Activated B cell treated with CpG ODN at 0.5 μM for 24 hours (primary cell): ENCODE measurements around the gene ATXN2. TPM values are rescaled to one million over a fixed set of nuclear protein-coding genes. Genes with fewer than 3 reads are reported as not detected.

Source experiments
- ATAC-seq: fragments of 200-7000 bp; cut with Tn5 transposase; one replicate; pipeline ENCODE4 v1.10.0; 2021; ENCODE audit warnings: low read depth, mild to moderate bottlenecking, moderate library complexity
- CTCF ChIA-PET: fragments of 350-600 bp; sonication (Branson Sonifier 250); formaldehyde crosslinking; loops from one replicate; lab custom pipeline; 2021; ENCODE audit warnings: antibody characterized with exemption; lab: Charles Lee
- POLR2A ChIA-PET: fragments of 350-600 bp; sonication (Branson Sonifier 250); formaldehyde crosslinking; loops from one replicate; lab custom pipeline; 2021; ENCODE audit warnings: antibody characterized with exemption; lab: Charles Lee
- DNase-seq: peaks from one replicate; pipeline ENCODE4 v3.0.0; 2022
- H3K27ac Mint-ChIP-seq: one replicate; pipeline ENCODE4 v1.8.0; 2020; ENCODE audit warnings: mixed read lengths
- H3K27me3 Mint-ChIP-seq: one replicate; pipeline ENCODE4 v1.8.0; 2021; ENCODE audit warnings: mixed read lengths
- H3K36me3 Mint-ChIP-seq: one replicate; pipeline ENCODE4 v1.8.0; 2021; ENCODE audit warnings: low read depth, mixed read lengths
- H3K4me1 Mint-ChIP-seq: one replicate; pipeline ENCODE4 v1.8.0; 2021; ENCODE audit warnings: mixed read lengths
- H3K4me3 Mint-ChIP-seq: one replicate; pipeline ENCODE4 v1.8.0; 2020; ENCODE audit warnings: mild to moderate bottlenecking, mixed read lengths
- H3K9me3 Mint-ChIP-seq: one replicate; pipeline ENCODE4 v1.8.0; 2020; ENCODE audit warnings: mixed read lengths
- CTCF ChIP-seq: fragments of 200-600 bp; IDR thresholded peaks from one replicate; pipeline ENCODE4 v1.8.0; 2022; ENCODE audit warnings: antibody characterized with exemption, mild to moderate bottlenecking
- intact Hi-C: fragments of 100-400 bp; cut with micrococcal nuclease; formaldehyde crosslinking; loops from one replicate; pipeline ENCODE4 v1.15.1; 2024
- total RNA-seq: library from RNA; stranded (reverse); gene quantifications from 2 replicates; pipeline ENCODE4 v1.2.3, GENCODE V29; 2022

Gene ATXN2
- total RNA-seq, 1 donor from 2014 or later = 46.2 TPM

GRCh38 chr12:111580119-111580425 is 19.0 kb downstream of the ATXN2 start:
- intact Hi-C loops = no loop called here
- ChIA-PET POLR2A (no interaction called here), CTCF (no interaction called here)
- TF ChIP-seq CTCF = no peak
- ATAC-seq (no peak), DNase-seq (no peak)
- Mint-ChIP-seq H3K36me3 (peaks cover 7% of the 10 kb centered on the region), H3K9me3 (no peaks in the 10 kb centered on the region), H3K4me3 (no peak overlapping the region), H3K4me1 (peaks cover 22% of the 10 kb centered on the region), H3K27ac (no peak overlapping the region), H3K27me3 (no peaks in the 10 kb centered on the region)

GRCh38 chr12:111578971-111579340 is 20.2 kb downstream of the ATXN2 start:
- Mint-ChIP-seq H3K4me1 (peaks cover 22% of the 10 kb centered on the region), H3K9me3 (no peaks in the 10 kb centered on the region), H3K27ac (no peak overlapping the region), H3K36me3 (peaks cover 7% of the 10 kb centered on the region), H3K27me3 (no peaks in the 10 kb centered on the region), H3K4me3 (no peak overlapping the region)
- CTCF ChIA-PET = interaction anchor here (0.6 kb wide), 1 partner anchor 118 kb away, joined by 4 read pairs; no protein-coding TSS in a partner anchor
- ATAC-seq (no peak), DNase-seq (no peak)
- TF ChIP-seq CTCF = no peak
- intact Hi-C loops = no loop called here
- POLR2A ChIA-PET = no interaction called here

- Mint-ChIP-seq H3K27ac (no peak overlapping the region), H3K27me3 (no peaks in the 10 kb centered on the region), H3K9me3 (no peaks in the 10 kb centered on the region), H3K4me1 (peaks cover 22% of the 10 kb centered on the region), H3K36me3 (peaks cover 7% of the 10 kb centered on the region), H3K4me3 (no peak overlapping the region)
- ChIA-PET POLR2A (no interaction called here), CTCF (no interaction called here)
- DNase-seq (no peak), ATAC-seq (no peak)
- intact Hi-C loops = no loop called here
- TF ChIP-seq CTCF = no peak
These were observed 20.7 kb downstream of the ATXN2 start for GRCh38 chr12:111578276-111578970.

- Mint-ChIP-seq H3K27me3 (no peaks in the 10 kb centered on the region), H3K27ac (no peak overlapping the region), H3K4me1 (peaks cover 21% of the 10 kb centered on the region), H3K4me3 (no peak overlapping the region), H3K9me3 (no peaks in the 10 kb centered on the region), H3K36me3 (peaks cover 7% of the 10 kb centered on the region)
- DNase-seq (no peak), ATAC-seq (no peak)
- TF ChIP-seq CTCF = no peak
- POLR2A ChIA-PET = no interaction called here
- CTCF ChIA-PET = no interaction called here
- intact Hi-C loops = no loop called here
These were observed 24.2 kb downstream of the ATXN2 start for GRCh38 chr12:111574797-111575443.

- H3K36me3 Mint-ChIP-seq = peaks cover 3% of the 10 kb centered on the region
- TF ChIP-seq CTCF = no peak
- H3K9me3 Mint-ChIP-seq = no peaks in the 10 kb centered on the region
- no peak overlapping the region for H3K4me3 Mint-ChIP-seq
- CTCF ChIA-PET = no interaction called here
- H3K4me1 Mint-ChIP-seq = peaks cover 17% of the 10 kb centered on the region
- no peak overlapping the region for H3K27ac Mint-ChIP-seq
- DNase-seq (no peak), ATAC-seq (no peak)
- intact Hi-C loops = no loop called here
- no peaks in the 10 kb centered on the region for H3K27me3 Mint-ChIP-seq
- POLR2A ChIA-PET = no interaction called here
These were observed 25.6 kb downstream of the ATXN2 start for GRCh38 chr12:111573476-111573875.
